ENCODE measurements around the gene NPAS3.

DNA sequence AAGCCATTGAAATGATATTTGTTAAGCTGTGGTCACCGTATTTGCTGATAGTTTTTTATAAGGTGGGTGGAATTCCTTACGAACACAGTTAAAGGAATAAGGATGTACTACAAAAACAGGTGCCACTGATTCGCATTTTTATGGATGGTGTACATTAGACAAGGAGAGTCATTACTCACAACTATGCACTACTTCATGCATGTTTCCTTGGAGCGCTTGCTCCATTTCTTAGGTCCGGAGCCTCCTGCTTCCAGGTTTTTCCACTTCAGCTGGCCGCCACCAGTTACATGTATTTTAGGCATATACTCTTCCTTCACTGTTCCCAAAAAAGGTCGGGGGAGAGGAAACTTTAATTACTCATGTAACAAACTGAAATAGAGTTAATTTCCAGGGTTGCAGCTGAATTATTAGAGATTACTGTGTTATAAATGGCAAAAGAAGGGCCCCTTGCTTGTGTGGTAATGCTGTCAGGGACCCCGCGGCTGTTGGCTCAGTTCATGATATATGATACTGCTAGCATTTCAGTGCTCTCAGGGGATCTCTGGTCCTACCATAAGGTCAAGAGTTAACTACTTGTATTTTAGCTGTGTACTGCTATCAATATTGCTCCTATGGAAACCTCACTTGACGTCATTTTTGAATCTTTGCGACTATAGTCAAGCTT, 454.7 kb downstream of the NPAS3 start:
- TF ChIP-seq YY1 (tag by site-specific recombination; IDR thresholded peaks at IDR 0.05) (no peak), ZNF133 (tag by site-specific recombination; IDR thresholded peaks at IDR 0.05) (no peak), ZNF350 (tag by site-specific recombination; IDR thresholded peaks at IDR 0.05) (no peak), ZEB2 (tag by site-specific recombination; IDR thresholded peaks at IDR 0.05) (peak; percentile 64), MYNN (tag by site-specific recombination; IDR thresholded peaks at IDR 0.05; ENCODE audit: borderline replicate concordance) (no peak), GLI4 (tag by site-specific recombination; IDR thresholded peaks at IDR 0.05) (no peak)
- TF ChIP-seq, protein P1, sequence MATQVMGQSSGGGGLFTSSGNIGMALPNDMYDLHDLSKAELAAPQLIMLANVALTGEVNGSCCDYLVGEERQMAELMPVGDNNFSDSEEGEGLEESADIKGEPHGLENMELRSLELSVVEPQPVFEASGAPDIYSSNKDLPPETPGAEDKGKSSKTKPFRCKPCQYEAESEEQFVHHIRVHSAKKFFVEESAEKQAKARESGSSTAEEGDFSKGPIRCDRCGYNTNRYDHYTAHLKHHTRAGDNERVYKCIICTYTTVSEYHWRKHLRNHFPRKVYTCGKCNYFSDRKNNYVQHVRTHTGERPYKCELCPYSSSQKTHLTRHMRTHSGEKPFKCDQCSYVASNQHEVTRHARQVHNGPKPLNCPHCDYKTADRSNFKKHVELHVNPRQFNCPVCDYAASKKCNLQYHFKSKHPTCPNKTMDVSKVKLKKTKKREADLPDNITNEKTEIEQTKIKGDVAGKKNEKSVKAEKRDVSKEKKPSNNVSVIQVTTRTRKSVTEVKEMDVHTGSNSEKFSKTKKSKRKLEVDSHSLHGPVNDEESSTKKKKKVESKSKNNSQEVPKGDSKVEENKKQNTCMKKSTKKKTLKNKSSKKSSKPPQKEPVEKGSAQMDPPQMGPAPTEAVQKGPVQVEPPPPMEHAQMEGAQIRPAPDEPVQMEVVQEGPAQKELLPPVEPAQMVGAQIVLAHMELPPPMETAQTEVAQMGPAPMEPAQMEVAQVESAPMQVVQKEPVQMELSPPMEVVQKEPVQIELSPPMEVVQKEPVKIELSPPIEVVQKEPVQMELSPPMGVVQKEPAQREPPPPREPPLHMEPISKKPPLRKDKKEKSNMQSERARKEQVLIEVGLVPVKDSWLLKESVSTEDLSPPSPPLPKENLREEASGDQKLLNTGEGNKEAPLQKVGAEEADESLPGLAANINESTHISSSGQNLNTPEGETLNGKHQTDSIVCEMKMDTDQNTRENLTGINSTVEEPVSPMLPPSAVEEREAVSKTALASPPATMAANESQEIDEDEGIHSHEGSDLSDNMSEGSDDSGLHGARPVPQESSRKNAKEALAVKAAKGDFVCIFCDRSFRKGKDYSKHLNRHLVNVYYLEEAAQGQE (tag by site-specific recombination; IDR thresholded peaks at IDR 0.05), result no peak
- TF ChIP-seq, protein P2, sequence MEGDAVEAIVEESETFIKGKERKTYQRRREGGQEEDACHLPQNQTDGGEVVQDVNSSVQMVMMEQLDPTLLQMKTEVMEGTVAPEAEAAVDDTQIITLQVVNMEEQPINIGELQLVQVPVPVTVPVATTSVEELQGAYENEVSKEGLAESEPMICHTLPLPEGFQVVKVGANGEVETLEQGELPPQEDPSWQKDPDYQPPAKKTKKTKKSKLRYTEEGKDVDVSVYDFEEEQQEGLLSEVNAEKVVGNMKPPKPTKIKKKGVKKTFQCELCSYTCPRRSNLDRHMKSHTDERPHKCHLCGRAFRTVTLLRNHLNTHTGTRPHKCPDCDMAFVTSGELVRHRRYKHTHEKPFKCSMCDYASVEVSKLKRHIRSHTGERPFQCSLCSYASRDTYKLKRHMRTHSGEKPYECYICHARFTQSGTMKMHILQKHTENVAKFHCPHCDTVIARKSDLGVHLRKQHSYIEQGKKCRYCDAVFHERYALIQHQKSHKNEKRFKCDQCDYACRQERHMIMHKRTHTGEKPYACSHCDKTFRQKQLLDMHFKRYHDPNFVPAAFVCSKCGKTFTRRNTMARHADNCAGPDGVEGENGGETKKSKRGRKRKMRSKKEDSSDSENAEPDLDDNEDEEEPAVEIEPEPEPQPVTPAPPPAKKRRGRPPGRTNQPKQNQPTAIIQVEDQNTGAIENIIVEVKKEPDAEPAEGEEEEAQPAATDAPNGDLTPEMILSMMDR (tag by site-specific recombination; IDR thresholded peaks at IDR 0.05), result no peak
- TF ChIP-seq, protein P3, sequence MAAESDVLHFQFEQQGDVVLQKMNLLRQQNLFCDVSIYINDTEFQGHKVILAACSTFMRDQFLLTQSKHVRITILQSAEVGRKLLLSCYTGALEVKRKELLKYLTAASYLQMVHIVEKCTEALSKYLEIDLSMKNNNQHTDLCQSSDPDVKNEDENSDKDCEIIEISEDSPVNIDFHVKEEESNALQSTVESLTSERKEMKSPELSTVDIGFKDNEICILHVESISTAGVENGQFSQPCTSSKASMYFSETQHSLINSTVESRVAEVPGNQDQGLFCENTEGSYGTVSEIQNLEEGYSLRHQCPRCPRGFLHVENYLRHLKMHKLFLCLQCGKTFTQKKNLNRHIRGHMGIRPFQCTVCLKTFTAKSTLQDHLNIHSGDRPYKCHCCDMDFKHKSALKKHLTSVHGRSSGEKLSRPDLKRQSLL (tag by site-specific recombination; IDR thresholded peaks at IDR 0.05), result no peak
- TF ChIP-seq, protein P4, sequence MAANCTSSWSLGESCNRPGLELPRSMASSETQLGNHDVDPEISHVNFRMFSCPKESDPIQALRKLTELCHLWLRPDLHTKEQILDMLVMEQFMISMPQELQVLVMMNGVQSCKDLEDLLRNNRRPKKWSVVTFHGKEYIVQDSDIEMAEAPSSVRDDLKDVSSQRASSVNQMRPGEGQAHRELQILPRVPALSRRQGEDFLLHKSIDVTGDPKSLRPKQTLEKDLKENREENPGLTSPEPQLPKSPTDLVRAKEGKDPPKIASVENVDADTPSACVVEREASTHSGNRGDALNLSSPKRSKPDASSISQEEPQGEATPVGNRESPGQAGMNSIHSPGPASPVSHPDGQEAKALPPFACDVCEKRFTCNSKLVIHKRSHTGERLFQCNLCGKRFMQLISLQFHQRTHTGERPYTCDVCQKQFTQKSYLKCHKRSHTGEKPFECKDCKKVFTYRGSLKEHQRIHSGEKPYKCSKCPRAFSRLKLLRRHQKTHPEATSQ (tag by site-specific recombination; IDR thresholded peaks at IDR 0.05), result no peak
